Stimulated activated CD4-positive, alpha-beta T cell treated with anti-CD3 and anti-CD28 coated beads, Interleukin-15, amount 100 ng/mL, for 24 hours (primary cell): Measurements from ENCODE around the gene EXOC6B.

ENCODE experiments used
- DNase-seq: peaks from one replicate; pipeline ENCODE4 v3.0.0-alpha.2; 2020

Gene EXOC6B

GRCh38 chr2:72141032-72141645 lies 684.7 kb downstream of the EXOC6B start:
- no peak for DNase-seq

GRCh38 chr2:72140621-72140960 lies 685.2 kb downstream of the EXOC6B start:
- no peak for DNase-seq

- no peak for DNase-seq
Observed at GRCh38 chr2:72139874-72140620, 685.8 kb downstream of the EXOC6B start.

GRCh38 chr2:72139471-72139873 lies 686.4 kb downstream of the EXOC6B start:
- no peak for DNase-seq

DNA sequence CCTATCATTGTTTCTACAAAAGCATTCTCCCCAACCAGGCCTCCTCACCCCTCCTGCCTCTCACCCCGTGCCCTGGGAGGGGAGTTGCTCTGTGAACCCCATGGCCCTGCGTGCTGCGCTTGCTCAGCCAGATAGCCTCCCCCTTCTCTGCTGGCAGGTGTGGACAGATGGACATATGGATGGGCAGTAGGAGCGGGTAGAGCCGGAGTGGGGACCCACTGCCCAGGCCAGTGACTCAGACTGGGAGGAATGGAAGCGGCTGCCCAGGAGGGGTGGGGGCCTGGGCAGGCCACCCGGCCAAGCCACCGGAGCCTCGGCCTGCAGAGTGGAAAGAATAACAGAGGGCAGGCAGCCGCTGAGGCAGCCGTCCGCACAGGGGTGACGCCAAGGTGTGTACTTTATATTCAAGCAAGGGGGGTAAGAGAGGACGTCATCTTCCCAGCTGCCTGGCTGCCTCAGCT lies 686.9 kb downstream of the EXOC6B start:
- DNase-seq, result no peak

DNA sequence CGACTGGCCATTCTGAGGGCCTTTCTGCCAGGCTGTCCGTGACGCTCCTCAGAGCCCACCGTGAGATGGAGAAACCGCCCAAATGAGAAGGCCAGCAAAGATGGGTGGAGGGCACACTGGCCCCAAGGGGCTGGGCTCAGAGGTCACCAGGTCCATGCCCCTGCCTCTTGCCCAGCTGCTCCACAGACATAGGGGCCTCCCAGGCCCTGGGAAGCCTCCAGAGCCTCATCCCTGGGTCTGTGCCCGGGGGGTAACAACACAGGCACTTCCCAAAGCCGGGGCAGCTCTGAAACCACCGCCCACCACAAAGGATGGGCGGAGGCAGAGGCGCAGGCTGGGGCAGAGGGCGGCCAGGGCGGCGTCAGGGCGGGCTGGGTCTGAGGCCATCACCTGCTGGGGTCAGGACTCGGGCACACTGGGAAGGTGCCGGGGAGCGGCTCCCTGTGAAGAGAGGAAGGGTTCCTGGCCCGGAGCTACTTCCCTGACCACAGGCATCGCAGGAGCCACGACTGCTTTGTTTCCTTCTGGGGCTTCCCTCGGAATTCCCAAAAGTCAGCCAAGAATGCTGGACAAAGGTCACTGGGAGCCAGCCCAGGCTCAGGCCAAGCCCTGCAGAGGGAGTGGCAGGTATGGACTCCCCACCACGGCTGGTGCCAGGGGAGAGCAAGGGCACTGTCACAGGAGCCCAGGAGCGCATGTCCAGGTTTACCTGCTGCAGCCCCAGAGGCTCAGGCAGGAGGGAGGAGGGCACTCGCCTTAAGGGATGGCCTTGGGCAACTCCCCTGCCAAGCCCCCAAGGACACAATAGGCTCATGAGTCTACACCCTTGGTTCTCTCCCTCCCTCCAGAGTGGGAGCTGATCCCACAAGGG lies 687.6 kb downstream of the EXOC6B start:
- DNase-seq, result no peak

GRCh38 chr2:72137498-72138010 lies 688.3 kb downstream of the EXOC6B start:
- DNase-seq, result peak; percentile 77

DNA sequence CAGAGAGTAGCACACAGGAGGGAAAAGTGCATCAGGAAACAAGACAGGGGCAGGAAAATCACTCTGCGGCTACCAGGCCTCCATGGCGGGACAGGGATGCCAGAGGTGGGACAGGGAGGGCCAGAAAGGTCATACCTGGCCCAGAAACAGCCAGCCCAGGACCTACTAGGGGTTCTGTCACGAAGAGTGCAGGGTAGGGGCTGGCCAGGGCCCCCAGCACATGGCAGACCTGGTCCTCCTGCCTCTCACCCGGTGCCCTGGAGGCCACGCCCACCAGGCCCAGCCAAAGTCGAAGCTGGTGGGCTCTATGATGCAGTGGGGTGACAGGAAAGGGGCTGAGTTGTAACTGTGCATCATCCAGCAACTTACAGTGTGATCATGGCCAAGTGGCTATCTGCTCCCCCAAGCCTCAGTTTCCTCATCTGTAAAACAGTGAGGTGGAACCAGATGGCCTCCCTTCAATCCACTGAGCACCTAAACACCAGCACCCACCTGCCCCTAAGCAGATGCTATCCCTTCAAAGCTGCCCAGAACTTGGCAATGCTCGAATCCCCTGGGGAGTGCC lies 688.8 kb downstream of the EXOC6B start:
- no peak for DNase-seq

DNA sequence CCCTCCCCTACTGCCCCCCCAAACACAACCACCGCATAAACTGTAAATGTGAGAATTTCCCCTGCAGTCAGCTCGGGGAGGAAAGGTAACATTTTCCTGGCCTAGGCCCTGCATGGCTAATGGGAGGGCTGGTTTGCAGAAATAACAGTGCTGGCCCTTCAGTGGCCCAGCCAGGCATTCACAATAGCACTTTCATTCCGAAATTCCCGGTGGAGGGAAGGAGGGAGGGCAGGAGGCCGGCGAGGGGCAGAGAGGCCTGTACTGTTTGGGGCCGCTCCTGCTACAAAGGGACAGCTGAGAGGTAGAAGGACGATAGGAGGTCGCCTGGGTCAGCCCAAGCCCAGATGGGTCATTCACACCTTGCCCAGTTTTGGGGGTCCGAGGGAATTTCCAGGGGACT lies 689.5 kb downstream of the EXOC6B start:
- no peak for DNase-seq

DNA sequence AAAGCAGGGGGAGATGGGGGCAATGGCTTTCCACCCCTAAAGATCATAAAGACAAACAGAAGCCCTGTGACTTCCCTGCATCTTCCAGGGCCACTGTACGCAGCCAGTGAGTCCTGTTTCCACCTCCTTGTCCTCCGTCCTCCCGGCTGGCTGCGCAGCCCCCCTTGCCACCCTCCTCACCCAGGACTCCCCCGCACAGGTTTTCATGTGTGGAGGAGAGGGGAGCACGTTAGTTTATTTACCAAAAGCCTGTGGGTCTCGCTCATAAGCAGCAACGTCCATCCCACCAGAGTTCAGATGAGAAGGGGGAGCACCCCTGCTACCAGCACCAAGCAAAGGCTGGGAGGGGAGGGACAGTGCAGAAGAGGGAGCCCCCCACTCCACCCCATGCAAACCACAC lies 689.9 kb downstream of the EXOC6B start:
- DNase-seq, result no peak

- DNase-seq, result no peak
Observed at GRCh38 chr2:72134997-72135800, 690.6 kb downstream of the EXOC6B start.

- no peak for DNase-seq
Observed at GRCh38 chr2:72134408-72134996, 691.3 kb downstream of the EXOC6B start.

- no peak for DNase-seq
Observed at GRCh38 chr2:72133721-72134407, 692.0 kb downstream of the EXOC6B start.

- DNase-seq, result no peak
Observed at GRCh38 chr2:72132981-72133720, 692.7 kb downstream of the EXOC6B start.

GRCh38 chr2:72131916-72132841 lies 693.7 kb downstream of the EXOC6B start:
- DNase-seq, result no peak

- no peak for DNase-seq
Observed at GRCh38 chr2:72131371-72131891, 694.4 kb downstream of the EXOC6B start.

GRCh38 chr2:72130659-72131360 lies 695.0 kb downstream of the EXOC6B start:
- no peak for DNase-seq

- no peak for DNase-seq
Observed at GRCh38 chr2:72129681-72130340, 696.0 kb downstream of the EXOC6B start.
